CD1c-positive myeloid dendritic cell (primary cell): ENCODE data around the gene KLF14.
"Not testable (repeated sequence)": the region's sequence is repeated elsewhere in the genome, so short reads cannot be mapped to it uniquely, and the experiment has no call there.

Experiments used
- DNase-seq: peaks from one replicate; pipeline ENCODE4 v3.0.0-alpha.2; 2016; ENCODE audit errors: extremely low spot score

KLF14 gene

GRCh38 chr7:130719541-130719940 is 14.5 kb downstream of the KLF14 start:
- DNase-seq: no peak

GRCh38 chr7:130712416-130712815 is 21.6 kb downstream of the KLF14 start:
- DNase-seq: no peak

- DNase-seq: no peak
These were observed 25.2 kb downstream of the KLF14 start for GRCh38 chr7:130708766-130709165.

- no peak for DNase-seq
These were observed 26.0 kb downstream of the KLF14 start for GRCh38 chr7:130708001-130708400.

- no peak for DNase-seq
These were observed 30.2 kb downstream of the KLF14 start for GRCh38 chr7:130703851-130704250.

- no peak for DNase-seq
These were observed 32.4 kb downstream of the KLF14 start for GRCh38 chr7:130701650-130702049.

- DNase-seq: no peak
These were observed 33.2 kb downstream of the KLF14 start for GRCh38 chr7:130700760-130701159.

- DNase-seq: no peak
These were observed 34.3 kb downstream of the KLF14 start for GRCh38 chr7:130699686-130700085.

GRCh38 chr7:130697820-130698219 is 36.2 kb downstream of the KLF14 start:
- DNase-seq: no peak

- peak; percentile 37 for DNase-seq
These were observed 38.2 kb downstream of the KLF14 start for GRCh38 chr7:130695840-130696239.

GRCh38 chr7:130692396-130692795 is 41.6 kb downstream of the KLF14 start:
- DNase-seq: not testable (repeated sequence)

GRCh38 chr7:130689683-130690082 is 44.3 kb downstream of the KLF14 start:
- DNase-seq: no peak

GRCh38 chr7:130683026-130683425 is 51.0 kb downstream of the KLF14 start:
- DNase-seq: no peak
